Naive thymus-derived CD4-positive, alpha-beta T cell (primary cell): ENCODE results near the gene ART4. TPM values are rescaled to one million over a fixed set of nuclear protein-coding genes. Genes with fewer than 3 reads are reported as not detected.

Experiments
- ATAC-seq: fragments of 150-1000 bp; cut with Tn5 transposase; 2 replicates; pipeline ENCODE4 v1.10.0; 2021; ENCODE audit warnings: mild to moderate bottlenecking, moderate library complexity
- CTCF ChIA-PET: fragments of 350-600 bp; sonication (Branson Sonifier 250); formaldehyde crosslinking; loops from one replicate; lab custom pipeline; 2021; ENCODE audit warnings: antibody characterized with exemption; lab: Charles Lee
- POLR2A ChIA-PET: fragments of 350-600 bp; sonication (Branson Sonifier 250); formaldehyde crosslinking; loops from one replicate; lab custom pipeline; 2021; ENCODE audit warnings: antibody characterized with exemption, inconsistent platforms; lab: Charles Lee
- DNase-seq, 9 donors: peaks; one replicate each; pipeline versions ENCODE4 v3.0.0 to v3.0.0-alpha.2; 2020 to 2022; ENCODE audit warnings: mixed read lengths in 1 of 9
- H3K27ac ChIP-seq: one replicate; pipeline ENCODE4 v1.7.0; 2013; ENCODE audit warnings: mild to moderate bottlenecking, low read depth, low read length, moderate library complexity
- H3K27me3 ChIP-seq, 2 donors: one replicate each; pipeline ENCODE4 v1.7.0; 2013; ENCODE audit warnings: low read length in 2 of 2, mild to moderate bottlenecking in 2 of 2, moderate library complexity in 2 of 2; ENCODE audit not compliant: control insufficient read depth in 2 of 2, insufficient read depth in 2 of 2
- H3K36me3 ChIP-seq, 3 experiments: 1 replicate in 2 of 3; 2 replicates in 1 of 3; pipeline ENCODE4 v1.7.0; 2013; ENCODE audit warnings: low read length in 3 of 3, mild to moderate bottlenecking in 3 of 3, moderate library complexity in 1 of 3; ENCODE audit not compliant: insufficient read depth in 3 of 3, control insufficient read depth in 2 of 3
- H3K4me1 ChIP-seq, 2 donors: one replicate each; pipeline ENCODE4 v1.7.0; 2013; ENCODE audit warnings: low read length in 2 of 2, mild to moderate bottlenecking in 2 of 2, moderate library complexity in 1 of 2; ENCODE audit not compliant: control insufficient read depth in 2 of 2, insufficient read depth in 2 of 2
- H3K4me3 ChIP-seq: 2 replicates; pipeline ENCODE4 v1.7.0; 2013; ENCODE audit warnings: mild to moderate bottlenecking, low read length
- H3K9me3 ChIP-seq, 3 experiments: 1 replicate in 2 of 3; 2 replicates in 1 of 3; pipeline ENCODE4 v1.7.0; 2013; ENCODE audit warnings: low read length in 3 of 3; ENCODE audit not compliant: control insufficient read depth in 2 of 3
- H3K27ac Mint-ChIP-seq, 9 donors: one replicate each; pipeline ENCODE4 v1.8.0; 2020 to 2022; ENCODE audit warnings: mixed read lengths in 9 of 9, mild to moderate bottlenecking in 8 of 9, moderate library complexity in 5 of 9, inconsistent platforms in 2 of 9
- H3K27me3 Mint-ChIP-seq, 5 donors: one replicate each; pipeline ENCODE4 v1.8.0; 2021 to 2022; ENCODE audit warnings: mixed read lengths in 5 of 5, mild to moderate bottlenecking in 1 of 5
- H3K36me3 Mint-ChIP-seq, 5 donors: one replicate each; pipeline ENCODE4 v1.8.0; 2020 to 2022; ENCODE audit warnings: mixed read lengths in 5 of 5, mild to moderate bottlenecking in 3 of 5, inconsistent platforms in 1 of 5
- H3K4me1 Mint-ChIP-seq, 7 donors: one replicate each; pipeline ENCODE4 v1.8.0; 2020 to 2022; ENCODE audit warnings: mixed read lengths in 7 of 7, mild to moderate bottlenecking in 3 of 7, inconsistent platforms in 1 of 7
- H3K4me3 Mint-ChIP-seq, 10 donors: one replicate each; pipeline ENCODE4 v1.8.0; 2020 to 2022; ENCODE audit warnings: mild to moderate bottlenecking in 10 of 10, mixed read lengths in 10 of 10, moderate library complexity in 6 of 10, inconsistent platforms in 2 of 10
- H3K9me3 Mint-ChIP-seq, 11 donors: one replicate each; pipeline ENCODE4 v1.8.0; 2020 to 2022; ENCODE audit warnings: mixed read lengths in 11 of 11, mild to moderate bottlenecking in 4 of 11, inconsistent platforms in 1 of 11, moderate library complexity in 1 of 11
- intact Hi-C, 2 donors: fragments of 100-400 bp; cut with micrococcal nuclease; formaldehyde crosslinking; loops; one replicate each; pipeline ENCODE4 v1.15.1; 2023
- polyA plus RNA-seq, 2 donors: library from polyadenylated mRNA; unstranded; fragments of 300-500 nt; fragmentation: Illumina TruSeq; gene quantifications; one replicate each; pipeline ENCODE4 v1.2.3, GENCODE V29; 2021
- total RNA-seq, 6 experiments: library from RNA in 5 of 6; stranded (reverse) in 5 of 6; gene quantifications; 1 replicate in 5 of 6; 2 replicates in 1 of 6; pipeline ENCODE4 v1.2.3 and lab custom pipeline; 2021 to 2026

ART4 gene
- total and polyA plus RNA-seq, 7 experiments from 2014 or later = not detected

GRCh38 chr12:14781563-14781962 is 61.8 kb downstream of the ART4 start:
- ChIA-PET POLR2A (interaction anchor here (0.8 to 1.6 kb wide), 5 partner anchors 10 to 167 kb away, joined by 3 to 18 read pairs (median 5); partner anchors contain the start of genes C12orf60 and WBP11), CTCF (interaction anchor here (0.6 kb wide), 1 partner anchor 41 kb away, joined by 3 read pairs; no protein-coding TSS in a partner anchor)
- Mint-ChIP-seq H3K9me3 (no peaks in the 10 kb centered on the region), H3K4me3 (no peak overlapping the region), H3K27ac (no peak overlapping the region), H3K36me3 (peaks cover 0 to 15% (median 0%) of the 10 kb centered on the region in 5 donors), H3K4me1 (peaks cover 4 to 21% (median 6%) of the 10 kb centered on the region in 7 donors), H3K27me3 (peaks cover 0 to 4% (median 0%) of the 10 kb centered on the region in 5 donors)
- Histone ChIP-seq H3K4me1 (no peaks in the 10 kb centered on the region), H3K27me3 (no peaks in the 10 kb centered on the region), H3K4me3 (no peak overlapping the region), H3K36me3 (peaks cover 0 to 7% (median 0%) of the 10 kb centered on the region in 3 experiments), H3K9me3 (no peaks in the 10 kb centered on the region), H3K27ac (no peak overlapping the region)
- intact Hi-C loops = no loop called here
- ATAC-seq = no peak
- no peak for DNase-seq

DNA sequence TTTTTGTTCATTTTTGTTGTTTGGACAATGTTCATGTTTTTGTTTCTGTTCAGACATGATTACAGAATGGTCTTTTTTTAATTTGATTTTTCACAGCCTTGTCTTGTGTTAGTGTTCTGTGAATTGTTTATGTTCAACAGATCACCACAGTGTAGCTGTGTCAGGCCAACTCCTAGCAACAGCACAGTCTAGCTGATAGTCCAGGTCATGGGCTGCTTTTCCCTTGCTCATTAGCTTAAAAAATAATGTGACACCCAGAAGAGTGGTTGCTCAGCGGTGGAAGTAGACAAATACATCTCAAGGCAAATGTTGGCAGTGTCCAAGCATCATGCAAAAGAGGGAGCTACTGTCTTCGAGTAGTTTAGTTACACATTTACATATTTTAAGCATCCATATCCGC is 62.5 kb downstream of the ART4 start:
- peaks cover 0 to 14% (median 0%) of the 10 kb centered on the region in 5 donors for H3K36me3 Mint-ChIP-seq
- ChIA-PET POLR2A (interaction anchor here (0.7 to 2.7 kb wide), 3 partner anchors 9 to 19 kb away, joined by 4 to 19 read pairs (median 5); a partner anchor contains a TSS), CTCF (no interaction called here)
- Histone ChIP-seq H3K27me3 (no peaks in the 10 kb centered on the region), H3K4me1 (no peaks in the 10 kb centered on the region), H3K27ac (no peak overlapping the region), H3K9me3 (no peaks in the 10 kb centered on the region), H3K4me3 (no peak overlapping the region), H3K36me3 (peaks cover 0 to 6% (median 0%) of the 10 kb centered on the region in 3 experiments)
- H3K27me3 Mint-ChIP-seq = peaks cover 0 to 4% (median 0%) of the 10 kb centered on the region in 5 donors
- no peak for DNase-seq
- peaks cover 8 to 28% (median 12%) of the 10 kb centered on the region in 7 donors for H3K4me1 Mint-ChIP-seq
- H3K4me3 Mint-ChIP-seq = peak overlapping the region in 1 of 10 donors; percentile 0
- intact Hi-C loops = no loop called here
- no peaks in the 10 kb centered on the region for H3K9me3 Mint-ChIP-seq
- H3K27ac Mint-ChIP-seq = no peak overlapping the region
- ATAC-seq = no peak

DNA sequence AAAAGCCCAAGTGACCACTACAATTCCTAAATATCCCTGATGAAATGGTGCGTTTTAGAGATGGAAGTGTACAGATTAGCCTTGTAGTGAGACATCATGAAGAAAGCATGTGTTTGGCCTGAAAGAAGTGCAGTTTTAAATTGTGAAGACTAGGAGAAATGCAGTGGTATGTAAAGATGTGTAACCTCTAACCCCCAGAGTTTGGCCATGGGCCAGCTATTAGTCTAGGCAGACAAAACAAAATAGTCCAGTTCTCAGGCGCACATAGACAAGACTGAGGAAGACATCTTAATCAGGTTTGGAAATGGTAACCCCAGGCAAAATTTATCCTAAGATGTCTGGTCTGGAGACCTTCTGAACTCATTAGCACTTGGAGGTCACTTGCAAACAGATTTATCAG is 63.5 kb downstream of the ART4 start:
- DNase-seq = no peak
- H3K9me3 ChIP-seq = no peaks in the 10 kb centered on the region
- no peak for ATAC-seq
- H3K4me1 ChIP-seq = no peaks in the 10 kb centered on the region
- H3K36me3 Mint-ChIP-seq = peaks cover 0 to 8% (median 0%) of the 10 kb centered on the region in 5 donors
- POLR2A ChIA-PET = interaction anchor here (1.2 to 2.7 kb wide), 2 partner anchors 9 to 24 kb away, joined by 4 to 19 read pairs; partner anchors contain the start of genes C12orf60 and WBP11
- H3K27ac Mint-ChIP-seq = peak overlapping the region in 1 of 9 donors; percentile 38
- H3K27me3 Mint-ChIP-seq = peaks cover 0 to 4% (median 0%) of the 10 kb centered on the region in 5 donors
- H3K36me3 ChIP-seq = no peaks in the 10 kb centered on the region
- no peaks in the 10 kb centered on the region for H3K27me3 ChIP-seq
- peaks cover 14 to 36% (median 23%) of the 10 kb centered on the region in 7 donors for H3K4me1 Mint-ChIP-seq
- no peak overlapping the region for H3K4me3 ChIP-seq
- H3K27ac ChIP-seq = no peak overlapping the region
- CTCF ChIA-PET = interaction anchor here (2.1 kb wide), 1 partner anchor 10 kb away, joined by 6 read pairs; a partner anchor contains a TSS
- H3K4me3 Mint-ChIP-seq = no peak overlapping the region
- H3K9me3 Mint-ChIP-seq = no peaks in the 10 kb centered on the region
- intact Hi-C loops = loop anchor here (10.0 kb wide), 2 partner anchors 1005 to 1965 kb away; partner anchors contain the start of genes DDX47 (in 2 of the 2) and EPS8 (in 1 of the 2)

DNA sequence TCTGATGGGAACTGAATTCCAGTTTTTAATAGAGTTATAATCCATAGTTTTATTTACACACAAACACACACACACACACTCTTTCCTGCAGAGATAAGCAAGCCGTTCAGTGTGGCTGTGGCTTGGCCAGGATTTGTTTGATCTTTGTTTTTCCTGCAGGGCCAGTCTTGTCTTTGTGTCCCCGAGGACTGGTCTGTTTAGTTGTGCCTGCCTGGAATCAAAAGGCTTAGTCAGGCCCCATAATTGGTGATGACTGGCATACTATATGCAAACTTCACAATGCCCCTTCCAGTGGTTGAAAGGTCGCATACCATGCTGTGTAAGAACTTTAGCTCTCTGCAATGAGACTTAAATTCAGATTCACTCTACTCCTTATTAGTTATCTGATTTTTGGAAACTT is 66.1 kb downstream of the ART4 start:
- Mint-ChIP-seq H3K4me1 (peaks cover 18 to 51% (median 43%) of the 10 kb centered on the region in 7 donors), H3K36me3 (peaks cover 0 to 6% (median 0%) of the 10 kb centered on the region in 5 donors), H3K27ac (no peak overlapping the region), H3K27me3 (peaks cover 0 to 6% (median 0%) of the 10 kb centered on the region in 5 donors), H3K4me3 (no peak overlapping the region), H3K9me3 (peaks cover 0 to 5% (median 0%) of the 10 kb centered on the region in 11 donors)
- no peak for DNase-seq
- H3K27ac ChIP-seq = no peak overlapping the region
- CTCF ChIA-PET = interaction anchor here (1.2 kb wide), 1 partner anchor 25 kb away, joined by 4 read pairs; no protein-coding TSS in a partner anchor
- H3K9me3 ChIP-seq = no peaks in the 10 kb centered on the region
- H3K4me3 ChIP-seq = no peak overlapping the region
- H3K27me3 ChIP-seq = no peaks in the 10 kb centered on the region
- H3K36me3 ChIP-seq = peaks cover 0 to 6% (median 0%) of the 10 kb centered on the region in 3 experiments
- POLR2A ChIA-PET = interaction anchor here (0.6 to 10.2 kb wide), 3 partner anchors 8 to 154 kb away, joined by 3 to 316 read pairs (median 39); partner anchors contain the start of genes C12orf60 and WBP11
- ATAC-seq = no peak
- intact Hi-C loops = loop anchor here (2.0 to 10.0 kb wide), 4 partner anchors 16 to 1962 kb away; partner anchors contain the start of genes DDX47 (in 2 of the 2) and EPS8 (in 1 of the 2)
- H3K4me1 ChIP-seq = peaks cover 7 to 12% of the 10 kb centered on the region in 2 donors

- H3K4me1 Mint-ChIP-seq = peaks cover 21 to 59% (median 47%) of the 10 kb centered on the region in 7 donors
- peak overlapping the region in 7 of 9 donors; percentile 34 to 100 (median 99) for H3K27ac Mint-ChIP-seq
- H3K27me3 Mint-ChIP-seq = peaks cover 0 to 6% (median 0%) of the 10 kb centered on the region in 5 donors
- H3K27me3 ChIP-seq = no peaks in the 10 kb centered on the region
- peaks cover 11 to 14% of the 10 kb centered on the region in 2 donors for H3K4me1 ChIP-seq
- CTCF ChIA-PET = interaction anchor here (0.9 to 1.2 kb wide), 2 partner anchors 26 to 445 kb away, joined by 3 to 4 read pairs; no protein-coding TSS in a partner anchor
- peak in 1 of 9 donors; percentile 6 for DNase-seq
- peaks cover 0 to 6% (median 0%) of the 10 kb centered on the region in 3 experiments for H3K36me3 ChIP-seq
- no peak overlapping the region for H3K27ac ChIP-seq
- H3K36me3 Mint-ChIP-seq = peaks cover 0 to 6% (median 0%) of the 10 kb centered on the region in 5 donors
- intact Hi-C loops = loop anchor here (1.0 to 10.0 kb wide), 6 partner anchors 16 to 1962 kb away; partner anchors contain the start of genes DDX47 (in 2 of the 2) and EPS8 (in 1 of the 2)
- H3K9me3 ChIP-seq = no peaks in the 10 kb centered on the region
- ATAC-seq = no peak
- H3K4me3 Mint-ChIP-seq = peak overlapping the region; percentile 15 to 100 (median 100)
- peaks cover 0 to 5% (median 0%) of the 10 kb centered on the region in 11 donors for H3K9me3 Mint-ChIP-seq
- POLR2A ChIA-PET = interaction anchor here (1.0 to 10.2 kb wide), 4 partner anchors 9 to 218 kb away, joined by 3 to 316 read pairs (median 28); partner anchors contain the start of genes C12orf60 and WBP11
- H3K4me3 ChIP-seq = no peak overlapping the region
Measured at GRCh38 chr12:14776236-14776961, 66.9 kb downstream of the ART4 start.

- H3K27me3 ChIP-seq = no peaks in the 10 kb centered on the region
- peak overlapping the region; percentile 87 for H3K27ac ChIP-seq
- Mint-ChIP-seq H3K27me3 (peaks cover 0 to 8% (median 0%) of the 10 kb centered on the region in 5 donors), H3K27ac (peak overlapping the region; percentile 96 to 100 (median 99)), H3K9me3 (peaks cover 0 to 11% (median 0%) of the 10 kb centered on the region in 11 donors), H3K4me1 (peaks cover 21 to 59% (median 47%) of the 10 kb centered on the region in 7 donors), H3K36me3 (peaks cover 0 to 10% (median 0%) of the 10 kb centered on the region in 5 donors), H3K4me3 (peak overlapping the region; percentile 94 to 100 (median 100))
- POLR2A ChIA-PET = interaction anchor here (1.0 to 10.2 kb wide), 9 partner anchors 10 to 520 kb away, joined by 3 to 316 read pairs (median 12); partner anchors contain the start of genes C12orf60 and WBP11
- peaks cover 0 to 6% (median 0%) of the 10 kb centered on the region in 3 experiments for H3K36me3 ChIP-seq
- intact Hi-C loops = loop anchor here (1.0 to 10.0 kb wide), 5 partner anchors 9 to 1961 kb away; partner anchors contain the start of genes DDX47 (in 2 of the 2) and EPS8 (in 1 of the 2)
- no peak for DNase-seq
- peak overlapping the region; percentile 79 for H3K4me3 ChIP-seq
- peaks cover 11 to 14% of the 10 kb centered on the region in 2 donors for H3K4me1 ChIP-seq
- no peaks in the 10 kb centered on the region for H3K9me3 ChIP-seq
- CTCF ChIA-PET = interaction anchor here (0.6 to 1.2 kb wide), 6 partner anchors 52 to 446 kb away, joined by 3 to 5 read pairs (median 3); partner anchors contain the start of gene ART4
- ATAC-seq = no peak
Measured at GRCh38 chr12:14775636-14775980, 67.7 kb downstream of the ART4 start.
